T-helper 17 cell (primary cell): Measurements from ENCODE around the gene MAP4K4. TPM values are rescaled to one million over a fixed set of nuclear protein-coding genes. Genes with fewer than 3 reads are reported as not detected.
"Not testable (repeated sequence)": the region's sequence is repeated elsewhere in the genome, so short reads cannot be mapped to it uniquely, and the experiment has no call there.

Source experiments
- ATAC-seq: fragments of 150-1000 bp; cut with Tn5 transposase; 2 replicates; pipeline ENCODE4 v1.10.0; 2021; ENCODE audit warnings: mild to moderate bottlenecking, moderate library complexity
- DNase-seq, 3 donors: peaks; one replicate each; pipeline versions ENCODE4 v3.0.0 to v3.0.0-alpha.2; 2020 to 2021
- H3K9me3 ChIP-seq: one replicate; pipeline ENCODE4 v1.7.0; 2013; ENCODE audit warnings: low read length, mild to moderate bottlenecking; ENCODE audit not compliant: control insufficient read depth, poor library complexity, severe bottlenecking
- H3K27ac Mint-ChIP-seq: one replicate; pipeline ENCODE4 v1.8.0; 2022; ENCODE audit warnings: mild to moderate bottlenecking, moderate library complexity, mixed read lengths
- H3K27me3 Mint-ChIP-seq: one replicate; pipeline ENCODE4 v1.8.0; 2022; ENCODE audit warnings: mixed read lengths
- H3K36me3 Mint-ChIP-seq: one replicate; pipeline ENCODE4 v1.8.0; 2022; ENCODE audit warnings: low read depth, mixed read lengths
- H3K4me1 Mint-ChIP-seq: one replicate; pipeline ENCODE4 v1.8.0; 2022; ENCODE audit warnings: mild to moderate bottlenecking, mixed read lengths
- H3K4me3 Mint-ChIP-seq: one replicate; pipeline ENCODE4 v1.8.0; 2022; ENCODE audit warnings: mild to moderate bottlenecking, moderate library complexity, mixed read lengths
- total RNA-seq, 4 donors: library from RNA in 2 of 4; stranded (reverse) in 2 of 4; gene quantifications; one replicate each; pipeline ENCODE4 v1.2.3 and lab custom pipeline; 2022 to 2026

The MAP4K4 gene
- total RNA-seq, 2 donors from 2014 or later, result 98.1 to 102 TPM

DNA sequence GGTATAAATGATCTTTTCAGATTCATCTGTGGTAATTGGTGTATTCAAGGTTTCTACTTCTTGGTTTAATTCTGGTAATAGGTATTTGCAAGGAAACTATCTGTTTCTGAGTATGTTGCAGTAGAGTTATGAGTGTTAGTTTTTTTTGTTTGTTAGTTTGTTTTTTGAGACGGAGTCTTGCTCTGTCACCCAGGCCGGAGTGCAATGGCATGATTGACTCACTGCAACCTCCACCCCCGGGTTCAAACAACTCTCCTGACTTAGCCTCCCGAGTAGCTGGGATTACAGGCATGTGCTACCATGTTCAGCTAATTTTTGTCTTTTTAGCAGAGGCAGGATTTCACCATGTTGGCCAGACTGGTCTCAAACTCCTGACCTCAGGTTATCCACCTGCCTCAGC lies 233.3 kb downstream of the MAP4K4 start:
- peaks cover 2% of the 10 kb centered on the region for H3K36me3 Mint-ChIP-seq
- H3K4me3 Mint-ChIP-seq, result no peak overlapping the region
- H3K4me1 Mint-ChIP-seq, result peaks cover 4% of the 10 kb centered on the region
- H3K27me3 Mint-ChIP-seq, result peaks cover 15% of the 10 kb centered on the region
- H3K9me3 ChIP-seq, result no peaks in the 10 kb centered on the region
- DNase-seq, result no peak
- no peak for ATAC-seq
- no peak overlapping the region for H3K27ac Mint-ChIP-seq

DNA sequence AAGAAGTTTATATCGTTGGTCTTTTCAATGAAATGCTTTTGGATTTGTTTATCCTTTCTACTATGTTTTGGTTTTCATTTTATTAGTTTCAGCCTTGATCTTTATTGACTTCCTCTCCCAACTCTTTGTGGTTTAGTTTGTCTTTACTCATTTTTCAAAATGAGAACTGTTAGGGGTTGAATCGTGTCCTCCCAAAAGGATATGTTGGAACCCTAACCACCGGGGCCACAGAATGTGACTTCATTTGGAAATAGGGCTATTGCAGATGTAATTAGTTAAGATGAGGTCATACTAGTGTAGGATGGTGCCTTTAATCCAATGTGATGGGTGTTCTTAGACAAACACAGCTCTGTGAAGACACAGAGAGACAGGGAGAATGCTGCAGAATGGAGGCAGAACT lies 233.9 kb downstream of the MAP4K4 start:
- DNase-seq (no peak), ATAC-seq (no peak)
- Mint-ChIP-seq H3K27ac (no peak overlapping the region), H3K4me1 (peaks cover 4% of the 10 kb centered on the region), H3K27me3 (peaks cover 15% of the 10 kb centered on the region), H3K4me3 (no peak overlapping the region), H3K36me3 (peaks cover 2% of the 10 kb centered on the region)
- H3K9me3 ChIP-seq, result no peaks in the 10 kb centered on the region

DNA sequence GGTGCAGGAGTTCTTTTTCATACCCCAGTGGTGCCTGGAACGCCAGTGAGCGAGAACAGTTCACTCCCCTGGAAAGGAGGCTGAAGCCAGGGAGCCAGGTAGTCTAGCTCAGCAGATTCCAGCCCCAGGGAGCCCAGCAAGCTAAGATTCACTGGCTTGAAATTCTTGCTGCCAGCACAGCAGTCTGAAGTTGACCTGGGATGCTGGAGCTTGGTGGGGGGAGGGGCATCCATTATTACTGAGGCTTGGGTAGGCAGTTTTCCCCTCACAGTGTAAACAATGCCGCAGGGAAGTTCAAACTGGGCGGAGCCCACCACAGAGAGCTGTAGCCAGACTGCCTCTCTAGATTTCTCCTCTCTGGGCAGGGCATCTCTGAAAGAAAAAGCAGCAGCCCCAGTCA lies 238.3 kb downstream of the MAP4K4 start:
- not testable (repeated sequence) for H3K4me3 Mint-ChIP-seq, H3K4me1 Mint-ChIP-seq, ATAC-seq, H3K36me3 Mint-ChIP-seq, DNase-seq, H3K27ac Mint-ChIP-seq, H3K9me3 ChIP-seq
- H3K27me3 Mint-ChIP-seq, result peaks cover 15% of the 10 kb centered on the region

GRCh38 chr2:101942851-101943250 lies 245.3 kb downstream of the MAP4K4 start:
- Mint-ChIP-seq H3K4me1 (no peaks in the 10 kb centered on the region), H3K36me3 (peaks cover 2% of the 10 kb centered on the region), H3K27me3 (peaks cover 5% of the 10 kb centered on the region), H3K27ac (no peak overlapping the region), H3K4me3 (no peak overlapping the region)
- ATAC-seq, result no peak
- no peaks in the 10 kb centered on the region for H3K9me3 ChIP-seq
- no peak for DNase-seq

Other genes starting within 250 kb of the MAP4K4 start
- gene RFX8, start 222.6 kb upstream of the MAP4K4 start, total RNA-seq, result under 1 TPM in 1 of 2 donors, not detected in 1; 0.44 TPM